Psoas muscle (tissue), 8 donors: Measurements from ENCODE around the gene ZNF385D. TPM values are rescaled to one million over a fixed set of nuclear protein-coding genes. Genes with fewer than 3 reads are reported as not detected.

Experiments used
- ATAC-seq, 4 donors: fragments of 200-7000 bp; cut with Tn5 transposase; one replicate each; pipeline ENCODE4 v1.9.1; 2020; ENCODE audit warnings: moderate library complexity in 3 of 4, mild to moderate bottlenecking in 2 of 4
- DNase-seq, 2 donors: peaks; one replicate each; pipeline ENCODE4 v3.0.0-alpha.2; 2020
- H3K27ac ChIP-seq: fragments of 200-600 bp; one replicate; pipeline ENCODE4 v1.8.0; 2022
- H3K27me3 ChIP-seq, 3 donors: fragments of 200-600 bp in 1 of 3; one replicate each; pipeline versions ENCODE4 v1.6.1 to v1.8.0; 2013 to 2022; ENCODE audit warnings: low read length in 2 of 3, mild to moderate bottlenecking in 2 of 3, moderate library complexity in 1 of 3; ENCODE audit not compliant: insufficient read depth in 3 of 3
- H3K36me3 ChIP-seq, 2 donors: fragments of 200-600 bp in 1 of 2; one replicate each; pipeline versions ENCODE4 v1.6.1 to v1.8.0; 2013 to 2022; ENCODE audit warnings: low read depth in 1 of 2, mild to moderate bottlenecking in 1 of 2, moderate library complexity in 1 of 2; ENCODE audit not compliant: insufficient read depth in 1 of 2
- H3K4me1 ChIP-seq: fragments of 200-600 bp; one replicate; pipeline ENCODE4 v1.8.0; 2022
- H3K4me3 ChIP-seq: fragments of 200-600 bp; one replicate; pipeline ENCODE4 v1.8.0; 2022; ENCODE audit warnings: mild to moderate bottlenecking
- H3K9me3 ChIP-seq: fragments of 200-600 bp; one replicate; pipeline ENCODE4 v1.8.0; 2022
- WGBS, 3 donors: extraction: QIAGEN DNeasy Blood & Tissue Kit; methylation state at CpG; one replicate each; pipeline versions ENCODE4 v1.1.6 to v1.1.7; 2013; 5-methylcytosine and 5-hydroxymethylcytosine counted together
- intact Hi-C, 2 donors: fragments of 100-400 bp; cut with DNase I; formaldehyde crosslinking; loops; one replicate each; pipeline versions ENCODE4 v1.11.0 to v1.14.2; 2022
- polyA plus RNA-seq, 3 donors: library from polyadenylated mRNA; stranded (reverse); fragments of 200-250 nt; gene quantifications; one replicate each; pipeline ENCODE4 v1.2.3, GENCODE V29; 2013
- total RNA-seq, 4 donors: library from RNA; stranded (reverse); fragmentation: NEBNext Ultra II Directional in 2 of 4; extraction: Animal tissue kit (Norgen Biotek cat#: 25700) in 2 of 4; gene quantifications; one replicate each; pipeline versions ENCODE4 v1.2.1 to v1.2.4, GENCODE V29; 2021 to 2023
- TF ChIP-seq, protein P1 (sequence below): fragments of 200-600 bp; IDR thresholded peaks from one replicate; pipeline ENCODE4 v1.8.0; 2022; ENCODE audit warnings: antibody characterized with exemption
- donor health status: healthy with polysubstance abuse.
- donor health status: DM: no; HTN: no; CAD: no; lungs with moderate emphysema.
- donor health status: Bipolar disorder and iron deficiency.
- donor health status: healthy.
- donor health status: DM: yes; HTN: yes; CAD: no.
- donor health status: DM: no; HTN: no; CAD: no.
- donor health status: DM: no; HTN: no; CAD: no.
- donor health status: DM: yes; HTN: yes; CAD: no.

The ZNF385D gene
- total and polyA plus RNA-seq, 7 donors = 0.55 to 8.7 (median 3.7) TPM

- no peak overlapping the region for H3K4me3 ChIP-seq
- DNase-seq (no peak), ATAC-seq (no peak)
- H3K9me3 ChIP-seq = no peaks in the 10 kb centered on the region
- WGBS, 3 donors = 33 to 56% (median 49%) methylated on average over 4 of the region's 4 CpGs
- intact Hi-C loops = no loop called here
- no peaks in the 10 kb centered on the region for H3K36me3 ChIP-seq
- no peaks in the 10 kb centered on the region for H3K4me1 ChIP-seq
- no peaks in the 10 kb centered on the region for H3K27me3 ChIP-seq
- TF ChIP-seq, protein P1, sequence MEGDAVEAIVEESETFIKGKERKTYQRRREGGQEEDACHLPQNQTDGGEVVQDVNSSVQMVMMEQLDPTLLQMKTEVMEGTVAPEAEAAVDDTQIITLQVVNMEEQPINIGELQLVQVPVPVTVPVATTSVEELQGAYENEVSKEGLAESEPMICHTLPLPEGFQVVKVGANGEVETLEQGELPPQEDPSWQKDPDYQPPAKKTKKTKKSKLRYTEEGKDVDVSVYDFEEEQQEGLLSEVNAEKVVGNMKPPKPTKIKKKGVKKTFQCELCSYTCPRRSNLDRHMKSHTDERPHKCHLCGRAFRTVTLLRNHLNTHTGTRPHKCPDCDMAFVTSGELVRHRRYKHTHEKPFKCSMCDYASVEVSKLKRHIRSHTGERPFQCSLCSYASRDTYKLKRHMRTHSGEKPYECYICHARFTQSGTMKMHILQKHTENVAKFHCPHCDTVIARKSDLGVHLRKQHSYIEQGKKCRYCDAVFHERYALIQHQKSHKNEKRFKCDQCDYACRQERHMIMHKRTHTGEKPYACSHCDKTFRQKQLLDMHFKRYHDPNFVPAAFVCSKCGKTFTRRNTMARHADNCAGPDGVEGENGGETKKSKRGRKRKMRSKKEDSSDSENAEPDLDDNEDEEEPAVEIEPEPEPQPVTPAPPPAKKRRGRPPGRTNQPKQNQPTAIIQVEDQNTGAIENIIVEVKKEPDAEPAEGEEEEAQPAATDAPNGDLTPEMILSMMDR = no peak
- no peak overlapping the region for H3K27ac ChIP-seq
These were observed 303.4 kb downstream of the ZNF385D start for GRCh38 chr3:21447476-21448151.

- H3K4me3 ChIP-seq = no peak overlapping the region
- no peaks in the 10 kb centered on the region for H3K4me1 ChIP-seq
- H3K27ac ChIP-seq = no peak overlapping the region
- no peaks in the 10 kb centered on the region for H3K27me3 ChIP-seq
- intact Hi-C loops = no loop called here
- TF ChIP-seq, protein P1 = no peak
- WGBS, 3 donors = 28 to 60% (median 36%) methylated on average over 2 of the region's 2 CpGs
- ATAC-seq (no peak), DNase-seq (no peak)
- no peaks in the 10 kb centered on the region for H3K36me3 ChIP-seq
- H3K9me3 ChIP-seq = no peaks in the 10 kb centered on the region
These were observed 304.0 kb downstream of the ZNF385D start for GRCh38 chr3:21446945-21447475.

DNA sequence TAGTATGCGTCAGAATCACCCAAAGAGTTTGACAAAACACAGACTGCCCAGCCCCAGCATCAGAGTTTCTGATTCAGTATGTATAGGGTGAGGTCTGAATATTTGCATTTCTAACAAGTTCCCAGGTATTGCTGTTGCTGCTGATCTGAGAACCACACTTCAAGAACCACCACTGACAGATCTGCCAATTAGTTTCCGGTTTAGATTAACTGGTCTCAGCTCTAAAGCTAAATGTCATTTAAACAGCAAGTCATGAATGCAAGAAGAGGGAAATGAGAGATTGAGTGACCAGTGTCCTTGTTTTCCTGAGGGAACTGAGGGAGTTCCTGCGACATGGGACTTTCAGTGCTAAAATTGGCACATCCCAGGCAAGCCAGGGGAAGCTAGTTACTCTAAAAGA is 305.0 kb downstream of the ZNF385D start:
- Histone ChIP-seq H3K36me3 (no peaks in the 10 kb centered on the region), H3K4me1 (no peaks in the 10 kb centered on the region), H3K4me3 (no peak overlapping the region), H3K27ac (no peak overlapping the region), H3K9me3 (no peaks in the 10 kb centered on the region), H3K27me3 (no peaks in the 10 kb centered on the region)
- DNase-seq = no peak
- intact Hi-C loops = no loop called here
- TF ChIP-seq, protein P1 = no peak
- WGBS, 3 donors = 51 to 79% (median 72%) methylated on average over 3 of the region's 3 CpGs
- ATAC-seq = no peak

DNA sequence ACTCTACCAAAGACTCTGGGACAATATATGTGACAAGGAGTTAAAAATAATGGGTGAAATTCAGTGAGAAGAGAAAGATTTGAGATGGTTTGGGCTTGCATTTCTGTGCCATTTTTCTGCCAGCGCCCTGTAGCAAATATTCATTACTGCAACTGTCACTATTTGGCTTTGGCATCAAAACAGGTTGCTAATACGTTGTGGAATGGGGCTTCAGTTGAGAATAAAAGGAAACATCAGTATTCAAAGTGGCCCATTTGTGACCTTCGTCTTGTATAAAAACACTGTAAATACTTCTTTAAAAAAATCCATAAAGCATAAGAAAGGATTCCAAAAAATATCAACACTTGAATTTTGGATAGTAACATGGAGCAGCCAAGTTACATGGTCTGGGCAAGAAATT is 309.2 kb downstream of the ZNF385D start:
- H3K27me3 ChIP-seq = no peaks in the 10 kb centered on the region
- intact Hi-C loops = no loop called here
- H3K9me3 ChIP-seq = no peaks in the 10 kb centered on the region
- H3K4me1 ChIP-seq = no peaks in the 10 kb centered on the region
- H3K27ac ChIP-seq = no peak overlapping the region
- TF ChIP-seq, protein P1 = no peak
- DNase-seq = no peak
- no peak overlapping the region for H3K4me3 ChIP-seq
- no peaks in the 10 kb centered on the region for H3K36me3 ChIP-seq
- WGBS, 3 donors = 26 to 40% (median 32%) methylated on average over 3 of the region's 3 CpGs
- ATAC-seq = no peak

DNA sequence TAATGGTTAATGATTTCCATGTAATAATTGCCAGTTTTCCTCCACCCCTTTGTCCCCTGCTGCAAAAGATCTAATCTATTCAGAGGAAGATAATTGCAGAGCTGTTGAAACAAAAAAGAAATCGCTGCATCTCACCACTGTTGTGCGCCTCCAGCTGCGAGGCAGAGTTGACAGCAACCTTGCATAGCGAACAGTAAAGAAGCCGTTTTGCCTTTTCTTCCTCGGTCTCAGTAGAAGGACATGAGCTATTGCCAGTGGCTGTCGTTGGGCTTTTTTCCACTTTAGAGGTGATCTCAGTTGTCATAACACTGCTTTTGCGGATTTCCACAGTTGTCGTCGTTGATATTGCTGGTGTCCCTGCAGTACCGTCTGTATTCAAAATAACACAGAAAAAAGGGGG is 314.2 kb downstream of the ZNF385D start:
- no peak overlapping the region for H3K27ac ChIP-seq
- ATAC-seq (no peak), DNase-seq (no peak)
- H3K4me3 ChIP-seq = no peak overlapping the region
- no peaks in the 10 kb centered on the region for H3K36me3 ChIP-seq
- intact Hi-C loops = no loop called here
- WGBS, 3 donors = 81 to 83% (median 82%) methylated on average over 11 of the region's 11 CpGs
- H3K4me1 ChIP-seq = no peaks in the 10 kb centered on the region
- TF ChIP-seq, protein P1 = no peak
- H3K27me3 ChIP-seq = no peaks in the 10 kb centered on the region
- no peaks in the 10 kb centered on the region for H3K9me3 ChIP-seq
